GM21447 (cell line): ENCODE data around the gene EMILIN2.
A peak's percentile ranks its signal among the peaks of the same experiment; 100 is the strongest.
"Not testable (repeated sequence)": the region's sequence is repeated elsewhere in the genome, so short reads cannot be mapped to it uniquely, and the experiment has no call there.

Experiments
- ATAC-seq: cut with Tn5 transposase; IDR thresholded peaks from one replicate; pipeline ENCODE4 v1.9.1; 2021; ENCODE audit not compliant: unreplicated experiment

Gene EMILIN2

DNA sequence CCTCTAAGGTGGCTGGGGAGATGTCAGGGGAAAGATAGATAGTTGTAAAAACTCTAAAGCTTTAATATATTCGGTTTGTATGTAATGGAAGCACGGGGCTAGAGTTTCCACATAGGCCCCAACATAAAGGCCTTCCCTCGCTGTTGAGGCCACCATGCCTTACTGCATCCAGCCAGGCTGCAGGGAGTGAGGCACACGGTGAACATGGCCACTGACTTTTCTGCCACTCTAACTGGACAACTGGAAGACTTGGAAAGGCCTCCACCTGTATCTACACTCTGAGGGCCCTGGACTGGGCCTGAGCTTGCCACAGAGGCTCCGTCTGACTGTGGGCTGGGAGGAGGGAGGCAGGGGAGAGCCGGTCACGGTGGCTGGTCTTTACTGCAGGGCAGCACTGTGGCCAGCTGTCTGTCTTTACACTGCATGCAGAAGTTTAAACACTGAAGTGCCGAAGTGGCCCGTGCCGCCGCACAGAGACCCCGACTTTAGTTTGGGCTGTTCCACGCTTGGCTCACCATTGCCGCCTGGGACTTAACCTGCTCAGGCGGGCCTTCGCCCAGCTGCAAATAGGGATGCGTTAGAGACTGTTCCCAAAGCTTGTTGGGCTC, 66.7 kb downstream of the EMILIN2 start:
- no peak for ATAC-seq

DNA sequence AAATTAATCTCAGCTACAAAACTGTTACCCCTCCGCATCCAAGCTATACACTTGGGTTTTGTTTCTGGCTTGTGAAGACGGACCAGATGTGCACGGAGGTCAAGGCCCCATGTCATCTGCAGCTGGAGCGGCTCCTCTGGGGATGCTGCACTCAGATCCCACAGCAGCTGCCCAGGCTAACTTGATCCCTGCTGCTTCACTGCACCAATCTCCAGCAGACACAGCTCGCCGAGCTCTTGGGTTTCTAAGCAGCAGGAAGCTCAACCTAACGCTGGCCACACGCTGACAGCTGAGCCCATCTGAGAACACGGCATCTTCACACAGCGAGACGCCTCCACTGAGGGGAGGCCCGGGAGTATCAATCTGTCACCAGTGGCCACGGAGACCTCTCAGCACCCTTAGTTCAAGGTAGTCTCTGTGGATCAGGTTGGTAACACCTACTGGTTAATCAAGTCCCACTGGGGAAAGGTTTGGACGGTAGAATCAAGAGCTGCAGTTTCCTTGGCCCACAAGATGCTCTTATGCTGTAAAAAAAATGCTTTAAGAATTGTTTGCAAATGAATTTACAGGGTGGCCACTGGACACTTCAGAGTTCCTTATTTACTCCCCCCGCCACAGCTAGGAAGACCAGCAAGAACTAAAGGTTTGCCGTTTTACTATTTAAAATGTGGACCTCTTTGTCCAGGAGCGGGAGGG, 67.5 kb downstream of the EMILIN2 start:
- ATAC-seq: no peak

DNA sequence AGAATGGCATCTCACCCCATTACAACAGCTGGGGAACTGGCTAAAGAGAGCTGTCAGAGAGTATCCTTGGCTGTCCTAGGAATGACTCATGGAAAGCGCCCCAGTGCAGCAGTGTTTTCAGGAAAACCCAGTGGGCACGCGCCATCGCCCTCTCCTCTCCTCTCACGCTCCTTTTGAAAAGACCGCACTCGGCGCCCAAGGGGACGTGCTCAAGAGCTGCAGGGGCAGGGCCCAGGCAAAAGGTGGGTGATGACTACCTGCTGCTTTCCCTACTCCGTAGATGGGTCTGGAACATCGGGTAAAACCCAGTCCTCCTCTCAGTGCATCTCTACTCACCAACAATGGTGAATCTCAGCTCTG, 68.1 kb downstream of the EMILIN2 start:
- no peak for ATAC-seq

DNA sequence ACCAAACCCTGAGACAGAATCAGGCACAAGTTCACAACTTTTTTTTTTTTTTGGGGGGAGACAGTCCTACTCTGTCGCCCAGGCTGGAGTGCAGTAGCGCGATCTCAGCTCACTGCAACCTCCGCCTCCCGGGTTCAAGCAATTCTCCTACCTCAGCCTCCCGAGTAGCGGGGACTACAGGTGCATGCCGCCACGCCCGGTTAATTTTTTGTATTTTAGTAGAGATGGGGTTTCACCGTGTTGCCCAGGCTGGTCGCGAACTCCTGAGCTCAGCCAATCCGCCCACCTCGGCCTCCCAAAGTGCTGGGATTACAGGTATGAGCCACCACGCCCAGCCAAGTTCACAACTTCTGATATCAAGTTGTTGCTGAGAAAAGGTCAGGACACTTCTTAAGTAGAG, 68.7 kb downstream of the EMILIN2 start:
- not testable (repeated sequence) for ATAC-seq

DNA sequence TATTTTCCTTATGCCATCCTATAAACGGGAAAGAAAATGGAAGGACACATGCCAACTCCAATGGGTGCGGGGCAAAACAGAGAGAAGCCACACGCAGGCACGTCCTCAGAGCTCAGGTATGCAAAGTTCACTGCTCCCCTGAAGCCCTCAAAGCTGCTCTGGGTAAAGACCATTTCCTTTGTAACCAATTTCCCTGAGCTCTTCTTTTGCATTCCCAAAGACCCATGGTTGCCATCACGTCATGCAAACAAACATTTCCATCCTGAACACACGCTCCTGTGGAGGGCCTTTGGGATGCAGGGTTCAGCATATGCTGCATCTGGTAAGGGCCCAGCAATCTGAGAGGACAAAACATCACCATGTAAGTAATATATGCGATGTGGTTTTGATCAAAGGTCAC, 69.4 kb downstream of the EMILIN2 start:
- no peak for ATAC-seq

DNA sequence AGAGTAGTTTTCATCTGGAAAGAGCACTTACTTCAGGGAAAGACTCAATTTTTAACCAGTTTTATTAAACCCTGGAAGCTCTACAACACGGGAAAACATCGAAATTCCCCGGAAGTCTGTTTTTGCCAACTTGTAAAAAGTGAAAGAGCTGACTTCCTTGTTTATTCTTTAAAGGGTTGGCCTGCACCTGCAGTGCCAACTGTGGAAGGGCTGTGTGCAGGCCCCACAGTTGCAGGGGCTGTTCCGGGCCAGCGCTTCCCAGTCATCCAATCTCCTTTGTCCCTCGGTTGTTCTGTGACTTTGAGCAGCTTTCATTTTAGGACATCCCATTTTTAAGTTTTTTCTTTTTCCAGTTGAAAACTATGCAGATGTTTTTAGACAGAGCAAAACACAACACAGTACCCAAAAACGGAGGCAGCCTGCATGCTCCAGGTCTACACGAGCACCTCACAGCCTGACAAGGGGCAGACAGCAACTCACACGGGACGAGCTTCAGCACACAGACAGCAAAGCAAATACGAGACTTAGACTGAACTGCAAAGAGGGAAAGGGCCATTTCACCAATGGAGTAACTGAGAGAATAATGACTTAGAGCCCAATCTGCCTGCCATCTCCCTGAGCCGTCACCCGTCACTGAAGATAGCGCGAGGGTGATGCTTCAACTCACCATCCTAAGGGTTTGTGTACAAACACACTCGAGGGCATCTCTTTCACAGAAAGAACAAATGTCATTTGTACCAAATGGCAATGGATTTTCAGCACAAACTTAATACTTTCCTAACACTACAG, 70.6 kb downstream of the EMILIN2 start:
- ATAC-seq: peak; percentile 49

DNA sequence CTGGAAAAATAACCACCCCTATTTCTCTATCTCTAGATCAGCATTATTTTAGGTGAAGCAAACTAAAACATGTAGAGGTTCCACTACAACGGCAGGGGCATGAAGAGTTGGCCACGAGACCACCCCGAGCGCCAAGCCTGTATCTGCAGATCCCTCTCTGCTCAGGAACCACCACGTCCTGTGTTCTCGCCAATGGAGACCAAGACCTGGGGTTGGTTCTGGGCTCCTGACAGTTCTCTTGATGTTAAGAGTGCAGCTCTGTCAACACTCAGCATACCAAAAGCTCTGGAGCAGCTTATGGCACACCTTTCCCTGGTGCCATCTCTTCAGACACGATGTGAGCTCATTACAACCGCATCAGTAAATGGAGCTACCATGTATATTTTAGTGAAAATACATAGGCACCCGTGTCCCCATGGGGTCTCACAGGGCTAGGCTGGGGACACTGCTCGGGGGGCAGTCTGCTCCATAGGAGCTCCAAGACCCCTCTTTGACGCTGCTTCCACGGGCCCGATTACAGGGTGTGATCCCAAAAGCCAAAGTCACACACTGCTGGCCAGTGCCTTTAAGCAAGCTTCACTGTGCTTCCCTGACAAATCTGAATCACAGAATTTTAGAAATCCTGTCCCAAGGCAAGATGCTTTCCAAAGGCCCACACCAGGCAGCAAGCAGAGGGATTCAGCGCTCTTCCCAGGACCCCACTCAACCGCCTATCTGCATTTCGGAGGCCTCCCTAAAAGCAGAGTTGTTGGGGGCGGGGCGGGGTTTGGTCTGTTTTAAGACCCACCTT, 72.2 kb downstream of the EMILIN2 start:
- ATAC-seq: no peak

DNA sequence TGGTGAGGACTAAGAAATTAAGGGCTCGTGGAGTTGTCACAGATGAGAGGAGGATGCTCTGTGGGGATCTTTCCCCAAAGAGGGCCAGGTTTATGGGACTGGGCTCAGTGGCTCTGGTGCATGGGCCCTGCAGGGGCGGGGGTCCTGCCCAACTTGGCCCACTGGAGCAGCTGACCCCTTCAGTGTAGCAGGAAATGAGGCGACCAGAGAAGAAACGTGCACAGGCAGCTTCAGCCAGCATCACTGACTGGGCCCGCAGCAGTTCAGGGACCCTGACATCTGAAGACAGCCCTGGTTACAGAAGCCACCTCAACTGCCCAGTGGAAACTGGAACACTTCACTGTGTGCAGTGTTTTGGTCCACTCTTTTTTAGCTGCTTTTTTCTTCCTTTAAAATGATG, 72.8 kb downstream of the EMILIN2 start:
- no peak for ATAC-seq

DNA sequence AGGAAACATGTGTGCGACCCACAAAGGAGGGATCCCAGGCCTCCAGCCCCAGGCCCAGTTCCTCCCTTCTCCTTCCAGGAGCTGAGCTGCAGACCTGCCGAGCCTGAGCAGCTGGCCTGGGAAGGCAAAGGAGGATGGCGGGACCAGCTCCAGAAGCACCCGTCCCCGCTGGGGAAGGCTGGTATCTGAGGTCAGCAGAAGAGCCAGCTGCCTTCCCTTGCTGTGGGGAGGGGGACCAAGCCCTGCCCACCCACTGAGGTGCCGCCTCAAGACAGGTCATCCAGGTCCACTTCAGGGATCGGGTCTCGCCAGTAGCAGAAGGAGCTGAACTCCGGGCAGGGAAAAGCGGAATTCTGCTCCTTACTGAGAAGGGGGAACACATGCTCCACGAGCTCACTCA, 73.2 kb downstream of the EMILIN2 start:
- ATAC-seq: no peak

DNA sequence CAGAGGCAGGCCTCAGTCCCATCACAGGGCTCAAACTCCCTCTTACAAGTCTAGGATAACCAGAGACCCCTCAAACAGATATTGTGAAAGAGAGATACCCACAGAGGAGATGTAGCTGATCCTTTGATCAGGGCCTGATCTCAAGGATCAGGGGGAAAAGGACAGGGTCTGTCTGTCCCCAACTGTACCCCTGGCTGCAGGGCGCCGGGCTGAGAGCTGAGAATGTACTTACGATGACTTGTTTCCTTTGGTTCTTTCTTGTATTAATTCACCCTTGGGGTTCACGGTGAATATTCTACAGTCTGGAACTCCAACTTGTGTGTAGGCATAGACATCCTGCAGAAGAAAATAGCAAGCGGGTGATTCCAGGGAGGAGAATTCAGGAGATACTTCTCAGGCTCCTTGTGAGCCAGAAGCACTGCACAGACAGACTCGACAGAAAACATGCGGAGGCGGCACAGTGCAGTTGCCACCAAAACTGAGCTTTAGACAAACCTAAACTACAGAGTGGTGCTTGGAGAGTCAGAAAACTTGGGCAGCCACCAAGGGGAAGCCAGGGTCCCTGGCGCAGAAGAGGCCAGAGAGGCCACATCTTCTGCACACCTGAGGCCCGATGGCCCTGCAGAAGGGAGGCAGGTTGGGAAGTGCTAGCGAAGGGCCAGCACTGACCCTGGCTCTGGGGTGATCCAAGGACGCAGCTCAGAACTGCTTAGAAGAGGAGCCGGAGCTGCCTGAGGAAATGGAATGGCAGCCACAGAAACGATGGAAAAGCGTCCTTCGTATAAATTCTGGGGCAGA, 73.9 kb downstream of the EMILIN2 start:
- ATAC-seq: no peak

DNA sequence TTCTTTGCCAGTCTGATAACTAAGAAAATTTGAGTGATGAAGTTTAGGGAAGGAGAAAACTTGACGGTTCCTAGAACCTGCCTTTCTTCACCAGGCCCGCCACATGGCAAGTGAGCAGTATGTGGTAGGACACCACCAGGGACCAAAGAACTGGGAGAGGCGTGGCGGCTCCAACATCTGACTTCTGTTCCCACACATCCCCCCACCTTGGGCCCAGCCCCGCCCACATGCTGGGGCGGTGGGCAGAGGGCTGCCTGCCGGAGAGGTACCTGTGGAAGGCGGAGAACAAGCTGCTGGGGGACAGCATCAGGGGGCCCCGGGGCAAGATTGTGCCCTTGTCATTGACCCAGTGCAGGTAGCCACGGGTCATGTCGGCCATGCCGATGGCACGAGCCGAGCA, 75.0 kb downstream of the EMILIN2 start:
- ATAC-seq: no peak

DNA sequence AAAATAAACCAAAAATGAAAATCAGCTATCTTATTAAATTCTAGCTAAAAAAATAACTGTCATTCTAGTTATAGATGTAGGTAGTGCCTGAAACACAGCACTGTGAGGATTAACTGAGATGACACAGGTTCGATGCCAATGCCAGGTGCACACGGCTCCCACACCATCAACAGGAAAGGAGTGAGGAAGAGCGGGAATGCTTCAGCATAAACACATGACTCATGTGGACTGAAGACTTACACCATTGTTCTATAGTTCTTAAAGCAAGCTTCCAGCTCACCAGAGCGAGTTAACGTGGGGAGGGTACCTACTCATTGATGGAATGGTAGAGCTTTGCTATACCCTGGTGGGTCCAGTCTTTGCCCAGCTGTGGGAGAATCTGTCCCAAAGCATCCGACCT, 76.7 kb downstream of the EMILIN2 start:
- no peak for ATAC-seq

DNA sequence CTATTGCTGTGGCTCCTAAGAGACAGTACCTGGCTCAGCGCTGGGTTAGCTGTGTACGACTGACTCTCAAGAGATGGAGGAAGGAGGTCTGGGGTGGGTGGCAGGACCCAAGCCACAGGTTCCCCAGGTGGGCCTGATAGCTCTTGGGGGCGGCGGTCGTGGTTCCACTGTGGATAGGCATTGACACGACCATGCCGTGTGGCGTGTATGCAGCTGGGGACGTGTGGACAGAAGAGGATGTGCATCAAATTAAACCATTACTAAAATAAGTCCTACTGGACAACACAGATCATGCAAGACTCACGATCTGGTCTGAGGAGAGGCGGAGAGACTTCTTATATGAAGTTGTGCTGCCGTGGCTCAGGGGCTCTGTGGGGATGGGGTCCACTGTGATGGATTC, 78.1 kb downstream of the EMILIN2 start:
- no peak for ATAC-seq

DNA sequence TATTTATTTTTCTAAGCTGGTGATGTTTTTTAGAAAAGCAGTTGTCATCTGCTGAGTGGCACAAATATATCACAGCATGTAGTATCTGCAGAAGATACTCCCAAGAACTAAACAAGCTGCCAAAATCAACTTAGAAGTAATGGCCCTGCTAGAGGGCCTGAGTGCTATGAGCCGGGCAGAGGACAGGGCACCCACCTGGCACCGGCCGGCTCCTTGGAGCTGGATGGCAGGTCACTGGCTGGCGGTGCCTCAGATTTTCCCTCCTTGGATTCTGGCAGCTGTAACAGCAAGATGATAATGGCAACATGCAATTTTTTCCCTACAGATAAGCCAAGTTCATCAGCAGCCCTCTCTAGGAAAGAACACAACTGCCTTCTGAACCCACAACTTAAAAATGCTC, 79.7 kb downstream of the EMILIN2 start:
- no peak for ATAC-seq

DNA sequence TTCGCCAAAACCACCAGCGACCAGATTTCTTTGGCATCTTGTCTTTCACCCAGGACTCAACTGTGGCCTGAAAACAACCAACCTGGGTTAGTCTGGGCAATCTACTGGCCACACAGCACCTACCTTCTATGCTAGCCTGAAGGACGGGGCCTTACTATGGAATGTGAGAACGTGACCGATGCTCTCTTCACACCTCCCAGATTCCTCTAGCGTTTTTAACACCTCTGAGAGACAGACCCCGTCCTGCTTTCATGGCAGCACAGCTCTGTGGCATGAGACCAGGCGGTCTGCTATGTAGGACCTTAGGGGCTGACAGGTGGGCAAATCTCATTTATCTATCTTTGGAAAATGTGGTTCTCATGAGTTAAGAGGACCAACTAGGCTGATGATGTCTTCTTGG, 80.9 kb downstream of the EMILIN2 start:
- ATAC-seq: no peak

DNA sequence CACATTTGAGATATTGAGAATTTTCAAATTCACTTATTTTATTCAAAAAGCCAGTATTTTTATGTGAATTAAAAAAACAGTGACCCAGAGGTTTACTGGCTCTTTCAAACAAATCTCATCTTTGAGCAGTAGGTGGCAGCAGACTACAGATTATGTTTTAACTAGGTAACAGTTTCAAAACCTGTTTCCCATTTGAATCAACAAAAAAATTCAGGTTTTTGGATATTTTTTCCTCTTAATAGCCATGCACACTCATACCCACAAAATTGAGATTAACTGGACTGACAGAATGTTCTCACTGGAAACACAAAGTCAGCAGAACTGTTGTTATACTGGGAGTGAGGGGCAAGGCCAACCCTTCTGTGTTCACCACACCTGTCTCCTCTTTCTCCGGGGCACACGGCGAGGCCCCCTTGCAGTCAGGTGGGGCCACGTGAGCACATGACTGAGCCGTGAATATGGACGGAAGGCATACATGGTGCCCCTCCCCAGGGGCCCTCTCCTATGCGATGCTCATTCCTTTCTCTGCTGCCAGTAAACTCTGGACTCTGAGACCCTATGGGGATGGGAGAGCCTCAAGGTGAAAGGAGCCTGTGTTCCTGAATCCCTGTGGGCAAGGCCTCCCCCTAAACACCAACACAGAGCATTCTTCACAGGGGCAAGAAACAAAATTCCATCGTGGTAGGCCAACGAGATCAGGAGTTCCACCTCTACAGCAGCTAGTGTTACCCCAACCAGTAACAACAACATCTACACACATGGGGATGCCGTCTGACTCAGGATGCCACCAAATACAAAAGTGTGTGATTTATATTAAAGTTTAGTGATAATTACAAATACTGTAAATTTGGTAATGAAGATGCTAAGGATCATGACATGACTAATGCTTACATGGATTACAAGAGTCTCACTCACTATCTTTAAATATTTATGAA, 85.7 kb downstream of the EMILIN2 start:
- no peak for ATAC-seq

DNA sequence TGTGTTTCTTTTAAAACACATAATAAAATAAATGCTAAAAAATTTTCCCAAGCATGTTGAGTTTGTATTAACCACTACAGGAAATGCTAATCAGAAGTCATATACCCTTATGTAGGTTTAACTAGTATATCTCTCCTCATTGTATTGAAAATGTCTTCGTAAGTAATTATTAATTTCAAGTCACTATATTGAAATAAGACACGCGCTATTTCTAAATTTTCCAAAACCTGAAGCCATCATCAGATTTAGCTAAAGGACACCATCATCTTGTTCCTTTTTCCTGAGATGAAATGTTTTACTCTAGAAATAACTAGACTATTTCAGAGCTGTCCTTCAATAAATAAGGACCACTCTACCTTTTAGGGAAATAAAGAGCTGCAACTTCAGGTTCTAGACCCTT, 87.2 kb downstream of the EMILIN2 start:
- ATAC-seq: no peak

DNA sequence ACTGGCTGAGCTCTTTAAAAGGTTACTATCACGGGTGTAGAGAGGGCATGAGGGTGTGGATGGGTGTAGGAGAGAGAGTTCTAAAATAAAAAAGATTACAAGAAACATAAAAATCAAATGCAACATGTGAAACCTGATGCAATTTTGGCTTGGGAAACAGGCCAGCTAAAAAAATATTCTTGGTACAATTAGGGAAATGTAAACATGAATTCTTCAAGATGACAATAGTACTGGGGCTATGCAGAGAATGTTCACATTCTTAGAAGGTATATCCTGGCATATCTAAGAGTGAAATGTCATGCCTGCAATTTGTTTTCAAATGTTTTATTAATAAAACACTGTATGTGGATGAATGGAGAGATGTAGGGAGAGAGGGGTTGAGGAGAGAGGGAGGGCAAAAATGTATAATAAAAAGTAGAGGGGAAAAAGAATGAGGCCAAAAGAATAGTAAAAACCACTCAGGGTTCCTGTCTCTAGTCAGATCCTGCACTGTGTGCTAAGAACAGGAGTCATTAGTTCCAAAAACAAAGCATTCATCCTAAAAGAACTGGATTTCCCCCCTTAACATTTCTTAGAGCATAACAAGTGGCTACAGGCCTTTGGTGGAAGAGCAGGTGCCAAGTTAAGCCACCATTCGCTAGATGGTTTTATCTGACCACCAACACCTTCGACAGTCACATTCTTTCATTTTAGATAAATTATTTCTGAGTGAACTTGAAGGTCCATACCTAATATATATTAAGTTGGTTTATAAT, 88.8 kb downstream of the EMILIN2 start:
- ATAC-seq: no peak

DNA sequence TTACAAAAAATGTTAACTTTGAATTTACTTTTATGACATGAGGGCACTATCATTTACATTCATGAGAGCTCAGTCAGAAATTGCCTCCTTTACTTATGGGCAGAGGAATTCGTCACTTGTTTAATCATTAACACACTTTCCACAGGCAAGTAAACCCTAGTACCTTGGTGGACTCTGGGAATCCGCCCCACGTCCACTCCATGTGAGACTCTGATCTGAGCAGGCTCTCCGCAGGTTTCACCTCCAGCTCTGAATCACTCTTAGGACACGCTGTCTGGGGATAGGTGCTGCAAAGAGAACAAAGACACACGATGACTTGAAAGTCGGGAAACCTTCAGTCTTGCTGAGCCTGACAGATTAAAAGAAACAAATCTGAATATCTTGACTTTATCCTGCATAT, 92.5 kb downstream of the EMILIN2 start:
- ATAC-seq: no peak
